CD4-positive, alpha-beta T cell (primary cell): ENCODE results near the gene FAM89A. TPM values are rescaled to one million over a fixed set of nuclear protein-coding genes. Genes with fewer than 3 reads are reported as not detected.

Experiments used
- ATAC-seq: fragments of 200-7000 bp; cut with Tn5 transposase; one replicate; pipeline ENCODE4 v1.10.0; 2022; ENCODE audit warnings: mild to moderate bottlenecking; ENCODE audit not compliant: poor library complexity
- CTCF ChIA-PET: fragments of 350-600 bp; sonication (Branson Sonifier 250); formaldehyde crosslinking; loops from one replicate; lab custom pipeline; 2021; ENCODE audit warnings: antibody characterized with exemption, inconsistent platforms; lab: Charles Lee
- POLR2A ChIA-PET: fragments of 350-600 bp; sonication (Branson Sonifier 250); formaldehyde crosslinking; loops from one replicate; lab custom pipeline; 2021; ENCODE audit warnings: antibody characterized with exemption, inconsistent platforms; lab: Charles Lee
- DNase-seq, 14 experiments: peaks; one replicate each; pipeline ENCODE4 v3.0.0-alpha.2; 2013 to 2020; ENCODE audit warnings: mixed read lengths in 2 of 14
- H3K27ac ChIP-seq, 2 donors: one replicate each; pipeline versions ENCODE4 v1.5.1 to v1.7.0; 2013; ENCODE audit warnings: low read length in 2 of 2, low read depth in 1 of 2, mild to moderate bottlenecking in 1 of 2
- H3K27me3 ChIP-seq, 2 experiments: 1 replicate in 1 of 2; 2 replicates in 1 of 2; pipeline versions ENCODE4 v1.6.1 to v1.7.0; 2013; ENCODE audit warnings: low read length in 2 of 2, control low read depth in 1 of 2, mild to moderate bottlenecking in 1 of 2, moderate library complexity in 1 of 2; ENCODE audit not compliant: insufficient read depth in 2 of 2, control insufficient read depth in 1 of 2
- H3K36me3 ChIP-seq: one replicate; pipeline ENCODE4 v1.6.1; 2013; ENCODE audit warnings: low read length, control low read depth; ENCODE audit not compliant: insufficient read depth
- H3K4me1 ChIP-seq: one replicate; pipeline ENCODE4 v1.6.1; 2013; ENCODE audit warnings: low read length, control low read depth; ENCODE audit not compliant: insufficient read depth
- H3K4me3 ChIP-seq: one replicate; pipeline ENCODE4 v1.5.1; 2013; ENCODE audit warnings: mild to moderate bottlenecking, low read length, moderate library complexity
- H3K9me3 ChIP-seq, 2 experiments: 1 replicate in 1 of 2; 2 replicates in 1 of 2; pipeline versions ENCODE4 v1.6.1 to v1.7.0; 2013; ENCODE audit warnings: low read length in 2 of 2, mild to moderate bottlenecking in 2 of 2, control low read depth in 1 of 2, moderate library complexity in 1 of 2; ENCODE audit not compliant: control insufficient read depth in 1 of 2, insufficient read depth in 1 of 2
- H3K27ac Mint-ChIP-seq: one replicate; pipeline ENCODE4 v1.8.0; 2020; ENCODE audit warnings: mixed read lengths
- H3K27me3 Mint-ChIP-seq: one replicate; pipeline ENCODE4 v1.8.0; 2021; ENCODE audit warnings: mixed read lengths
- H3K36me3 Mint-ChIP-seq: one replicate; pipeline ENCODE4 v1.8.0; 2021; ENCODE audit warnings: low read depth, mixed read lengths
- H3K4me1 Mint-ChIP-seq: one replicate; pipeline ENCODE4 v1.8.0; 2021; ENCODE audit warnings: low read depth, mixed read lengths
- H3K4me3 Mint-ChIP-seq: one replicate; pipeline ENCODE4 v1.8.0; 2020; ENCODE audit warnings: mild to moderate bottlenecking, mixed read lengths
- H3K9me3 Mint-ChIP-seq: one replicate; pipeline ENCODE4 v1.8.0; 2020; ENCODE audit warnings: mixed read lengths
- CTCF ChIP-seq: fragments of 200-600 bp; IDR thresholded peaks from one replicate; pipeline ENCODE4 v1.8.0; 2022; ENCODE audit warnings: antibody characterized with exemption, mild to moderate bottlenecking
- intact Hi-C, 2 experiments: fragments of 100-400 bp; cut with DNase I in 1 of 2; cut with micrococcal nuclease in 1 of 2; formaldehyde crosslinking; loops; one replicate each; pipeline versions ENCODE4 v1.15.1 to v1.9.0; 2023 to 2025; cut with DNase I, micrococcal nuclease
- total RNA-seq, 174 experiments: library from RNA in 2 of 174; stranded (reverse) in 2 of 174; gene quantifications; one replicate each; pipeline ENCODE4 v1.2.3 and lab custom pipeline; 2021 to 2026

Gene FAM89A
- total RNA-seq, 2 experiments from 2014 or later, result 3.3 to 4.0 TPM

GRCh38 chr1:231064418-231064817 is 24.4 kb upstream of the FAM89A start:
- no peaks in the 10 kb centered on the region for H3K36me3 Mint-ChIP-seq
- H3K4me1 Mint-ChIP-seq, result no peaks in the 10 kb centered on the region
- H3K4me3 ChIP-seq, result no peak overlapping the region
- no peaks in the 10 kb centered on the region for H3K9me3 ChIP-seq
- no peak overlapping the region for H3K27ac Mint-ChIP-seq
- ATAC-seq, result no peak
- H3K4me1 ChIP-seq, result no peaks in the 10 kb centered on the region
- TF ChIP-seq CTCF, result no peak
- DNase-seq, result no peak
- intact Hi-C loops, result no loop called here
- H3K27me3 Mint-ChIP-seq, result peaks cover 6% of the 10 kb centered on the region
- ChIA-PET CTCF (no interaction called here), POLR2A (no interaction called here)
- no peak overlapping the region for H3K27ac ChIP-seq
- H3K27me3 ChIP-seq, result no peaks in the 10 kb centered on the region
- H3K9me3 Mint-ChIP-seq, result no peaks in the 10 kb centered on the region
- H3K36me3 ChIP-seq, result no peaks in the 10 kb centered on the region
- no peak overlapping the region for H3K4me3 Mint-ChIP-seq

- Histone ChIP-seq H3K9me3 (no peaks in the 10 kb centered on the region), H3K36me3 (no peaks in the 10 kb centered on the region), H3K4me3 (no peak overlapping the region), H3K4me1 (no peaks in the 10 kb centered on the region), H3K27ac (no peak overlapping the region), H3K27me3 (no peaks in the 10 kb centered on the region)
- Mint-ChIP-seq H3K27me3 (peaks cover 6% of the 10 kb centered on the region), H3K9me3 (no peaks in the 10 kb centered on the region), H3K27ac (no peak overlapping the region), H3K36me3 (no peaks in the 10 kb centered on the region), H3K4me3 (no peak overlapping the region), H3K4me1 (no peaks in the 10 kb centered on the region)
- ATAC-seq (no peak), DNase-seq (no peak)
- ChIA-PET POLR2A (no interaction called here), CTCF (no interaction called here)
- TF ChIP-seq CTCF, result no peak
- intact Hi-C loops, result no loop called here
Observed at GRCh38 chr1:231063331-231063730, 23.3 kb upstream of the FAM89A start.

GRCh38 chr1:231062500-231063270 is 22.6 kb upstream of the FAM89A start:
- Histone ChIP-seq H3K4me1 (no peaks in the 10 kb centered on the region), H3K27ac (no peak overlapping the region), H3K27me3 (no peaks in the 10 kb centered on the region), H3K4me3 (no peak overlapping the region), H3K9me3 (no peaks in the 10 kb centered on the region), H3K36me3 (no peaks in the 10 kb centered on the region)
- H3K36me3 Mint-ChIP-seq, result no peaks in the 10 kb centered on the region
- intact Hi-C loops, result no loop called here
- no peaks in the 10 kb centered on the region for H3K4me1 Mint-ChIP-seq
- no peak for TF ChIP-seq CTCF
- no peaks in the 10 kb centered on the region for H3K9me3 Mint-ChIP-seq
- H3K4me3 Mint-ChIP-seq, result no peak overlapping the region
- ChIA-PET POLR2A (no interaction called here), CTCF (no interaction called here)
- DNase-seq (no peak), ATAC-seq (no peak)
- no peak overlapping the region for H3K27ac Mint-ChIP-seq
- peaks cover 6% of the 10 kb centered on the region for H3K27me3 Mint-ChIP-seq
